ENCODE data around the gene EPHA3.

DNA sequence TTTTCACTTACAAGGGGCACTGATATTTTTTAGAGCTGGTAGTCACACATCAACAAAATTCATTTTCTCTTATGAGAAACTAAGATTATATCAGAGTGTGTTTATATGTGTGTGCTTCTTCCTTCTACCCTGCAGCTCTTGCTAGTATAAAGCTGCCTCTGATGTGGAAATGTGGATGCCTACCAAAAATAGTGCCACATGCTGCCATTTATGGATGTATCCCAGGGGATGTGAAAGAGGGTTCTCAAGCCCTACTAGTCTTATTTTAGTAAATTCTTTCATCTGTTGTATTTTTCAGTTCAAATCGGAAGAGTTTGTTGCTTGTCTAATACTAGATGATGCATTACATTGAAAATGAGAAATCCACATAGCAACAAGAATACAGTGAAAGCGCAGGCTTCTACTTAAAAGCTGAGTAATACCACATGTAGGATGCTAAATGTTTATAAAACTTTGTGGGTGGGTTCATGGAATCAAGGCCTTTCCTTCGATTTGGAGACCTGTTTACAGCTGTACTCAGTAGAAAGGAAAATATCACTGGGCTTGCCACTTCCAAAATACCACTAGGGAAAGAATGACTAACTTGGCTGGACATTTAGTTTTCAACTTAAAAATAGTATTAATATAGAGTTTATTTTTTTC, 399.2 kb downstream of the EPHA3 start:
- TF ChIP-seq, protein P1, sequence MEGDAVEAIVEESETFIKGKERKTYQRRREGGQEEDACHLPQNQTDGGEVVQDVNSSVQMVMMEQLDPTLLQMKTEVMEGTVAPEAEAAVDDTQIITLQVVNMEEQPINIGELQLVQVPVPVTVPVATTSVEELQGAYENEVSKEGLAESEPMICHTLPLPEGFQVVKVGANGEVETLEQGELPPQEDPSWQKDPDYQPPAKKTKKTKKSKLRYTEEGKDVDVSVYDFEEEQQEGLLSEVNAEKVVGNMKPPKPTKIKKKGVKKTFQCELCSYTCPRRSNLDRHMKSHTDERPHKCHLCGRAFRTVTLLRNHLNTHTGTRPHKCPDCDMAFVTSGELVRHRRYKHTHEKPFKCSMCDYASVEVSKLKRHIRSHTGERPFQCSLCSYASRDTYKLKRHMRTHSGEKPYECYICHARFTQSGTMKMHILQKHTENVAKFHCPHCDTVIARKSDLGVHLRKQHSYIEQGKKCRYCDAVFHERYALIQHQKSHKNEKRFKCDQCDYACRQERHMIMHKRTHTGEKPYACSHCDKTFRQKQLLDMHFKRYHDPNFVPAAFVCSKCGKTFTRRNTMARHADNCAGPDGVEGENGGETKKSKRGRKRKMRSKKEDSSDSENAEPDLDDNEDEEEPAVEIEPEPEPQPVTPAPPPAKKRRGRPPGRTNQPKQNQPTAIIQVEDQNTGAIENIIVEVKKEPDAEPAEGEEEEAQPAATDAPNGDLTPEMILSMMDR (IDR thresholded peaks at IDR 0.05): no peak
- TF ChIP-seq POLR2A (IDR thresholded peaks at IDR 0.05; ENCODE audit: low read depth) (no peak), POLR2AphosphoS5 (IDR thresholded peaks at IDR 0.05) (no peak), EP300 (IDR thresholded peaks at IDR 0.05) (no peak)
